ENCODE results near the gene ULK1. TPM values are rescaled to one million over a fixed set of nuclear protein-coding genes. Genes with fewer than 3 reads are reported as not detected.

Gene ULK1
- total and polyA plus RNA-seq, 2 of the 13 experiments (the other 11 are each of a cell fraction or from before 2014, with no cell fraction given) = 2.8 to 10.1 TPM

- TF ChIP-seq RERE (CRISPR knock-in tag; IDR thresholded peaks at IDR 0.05; ENCODE audit: low read depth) (no peak), MIER2 (CRISPR knock-in tag; IDR thresholded peaks at IDR 0.05) (no peak)
Observed at GRCh38 chr12:131867891-131868675, 26.3 kb upstream of the ULK1 start (continued).

- no peak; the same call in 2 of the 3 replicates for ATAC-seq
- ChIA-PET POLR2A (no interaction called here), CTCF (ENCODE audit: low intra/inter-chr PET ratio, low total read pairs) (no interaction called here)
- H3K4me3 ChIP-seq (replicated peaks in 1 of 3; ENCODE audit: insufficient read depth in 1 of 3, low read depth in 2 of 3, low read length in 3 of 3) = no peak overlapping the region
- no peaks in the 10 kb centered on the region for H3K79me2 ChIP-seq (ENCODE audit: insufficient read depth, low read length)
- intact Hi-C loops (cut with micrococcal nuclease; ENCODE audit: unreplicated experiment) (no loop called here), in situ Hi-C loops (cut with HindIII; ENCODE audit: extremely low pct_ligation_motif_present, low pct_unique_long_range_greater_than_20kb) (no loop called here)
- no peak overlapping the region for H2AFZ ChIP-seq (ENCODE audit: low read length)
- no peaks in the 10 kb centered on the region for H3K36me3 ChIP-seq (replicated peaks in 1 of 2; ENCODE audit: control insufficient read depth in 1 of 2, insufficient read depth in 2 of 2, low read length in 2 of 2)
- FAIRE-seq = no peak
- no peak overlapping the region for H3K9ac ChIP-seq (ENCODE audit: insufficient read depth, low read depth, low read length)
- TF ChIP-seq PAWR (CRISPR knock-in tag; IDR thresholded peaks at IDR 0.05; ENCODE audit: borderline replicate concordance) = no peak
- no peak for TF ChIP-seq ZBTB43 (CRISPR knock-in tag; conservative IDR thresholded peaks at IDR 0.05)
- no peak for TF ChIP-seq MAFG (CRISPR knock-in tag; IDR thresholded peaks at IDR 0.05)
- TF ChIP-seq CENPX (CRISPR knock-in tag; IDR thresholded peaks at IDR 0.05) = no peak
- no peak for TF ChIP-seq NBN (conservative IDR thresholded peaks at IDR 0.05)
- TF ChIP-seq ZNF576 (CRISPR knock-in tag; IDR thresholded peaks at IDR 0.05) = no peak
- TF ChIP-seq ZNF574 (CRISPR knock-in tag; IDR thresholded peaks at IDR 0.05) = no peak
- TF ChIP-seq ISX (CRISPR knock-in tag; conservative IDR thresholded peaks at IDR 0.05) = no peak
- no peak for TF ChIP-seq RNF2 (conservative IDR thresholded peaks at IDR 0.05; ENCODE audit: low read depth)
- H3K4me1 ChIP-seq (ENCODE audit: insufficient read depth, low read length) = peaks cover 16% of the 10 kb centered on the region; the same call in 1 of the 2 replicates
- no peak overlapping the region for H3K27ac ChIP-seq (ENCODE audit: extremely low read length, insufficient read depth, low read length)
- no peaks in the 10 kb centered on the region for H3K9me3 ChIP-seq (ENCODE audit: low read length)
- 25% methylated on average over 16 of the region's 16 CpGs for WGBS (ENCODE audit: low lambda C conversion rate)
- H3K4me2 ChIP-seq (ENCODE audit: low read depth, low read length) = peak overlapping the region; percentile 36; the same call in 1 of the 2 replicates
- no peak for DNase-seq (ENCODE audit: low spot score)
- no TSS peak for BruUV-seq (replicated peaks)
- H3K27me3 ChIP-seq (ENCODE audit: control insufficient read depth in 1 of 2, insufficient read depth in 2 of 2, low read length in 2 of 2) = peaks cover 0 to 7% of the 10 kb centered on the region in 2 experiments; a peak in 1 of 5 replicates
- H4K20me1 ChIP-seq (ENCODE audit: insufficient read depth, low read length) = no peaks in the 10 kb centered on the region
Observed at GRCh38 chr12:131869871-131870418, 24.5 kb upstream of the ULK1 start.

All from HepG2 (cell line).